Tibial nerve (tissue), 4 donors: ENCODE measurements around the gene SHC4. TPM values are rescaled to one million over a fixed set of nuclear protein-coding genes. Genes with fewer than 3 reads are reported as not detected.

Source experiments
- DNase-seq, 2 donors: peaks; one replicate each; pipeline ENCODE4 v3.0.0-alpha.2; 2019; ENCODE audit warnings: low spot score in 2 of 2
- H3K27ac ChIP-seq, 4 donors: fragments of 200-600 bp; sonication (generic) in 3 of 4; one replicate each; pipeline ENCODE4 v1.5.1; 2017 to 2019; ENCODE audit warnings: mild to moderate bottlenecking in 1 of 4
- H3K27me3 ChIP-seq, 2 donors: fragments of 200-600 bp; sonication (generic) in 1 of 2; one replicate each; pipeline versions ENCODE4 v1.5.1 to v1.6.0; 2017 to 2019
- H3K36me3 ChIP-seq, 3 donors: fragments of 200-600 bp; sonication (generic); one replicate each; pipeline ENCODE4 v1.5.1; 2018 to 2019
- H3K4me1 ChIP-seq, 4 donors: fragments of 200-600 bp; sonication (generic) in 3 of 4; one replicate each; pipeline ENCODE4 v1.5.1; 2017 to 2019
- H3K4me3 ChIP-seq, 4 donors: fragments of 200-600 bp; sonication (generic) in 3 of 4; one replicate each; pipeline ENCODE4 v1.5.1; 2017 to 2019; ENCODE audit warnings: mild to moderate bottlenecking in 1 of 4, moderate library complexity in 1 of 4
- H3K9me3 ChIP-seq, 4 donors: fragments of 200-600 bp; sonication (generic) in 3 of 4; one replicate each; pipeline ENCODE4 v1.5.1; 2017 to 2019
- EP300 ChIP-seq, 2 donors: sonication (generic); formaldehyde crosslinking; IDR thresholded peaks; one replicate each; pipeline ENCODE4 v1.6.1; 2017; ENCODE audit warnings: antibody characterized with exemption in 2 of 2, mild to moderate bottlenecking in 1 of 2
- POLR2A ChIP-seq, 2 donors: fragments of 450-650 bp; IDR thresholded peaks; one replicate each; pipeline ENCODE4 v1.6.1; 2017; ENCODE audit warnings: antibody characterized with exemption in 2 of 2, mild to moderate bottlenecking in 2 of 2, moderate library complexity in 2 of 2
- WGBS, 2 donors: methylation state at CpG; one replicate each; pipeline ENCODE4 v1.1.5; 2018; 5-methylcytosine and 5-hydroxymethylcytosine counted together
- total RNA-seq, 4 donors: library from RNA; depleted of rRNA; stranded (reverse); fragments of >200 nt; gene quantifications; one replicate each; pipeline ENCODE4 v1.1.0, GENCODE V29; 2016
- TF ChIP-seq, protein P1 (sequence below), 5 experiments: fragments of 200-600 bp in 3 of 5; fragments of 450-650 bp in 2 of 5; sonication (generic) in 3 of 5; IDR thresholded peaks; one replicate each; pipeline ENCODE4 v1.5.1; 2016 to 2019; ENCODE audit warnings: antibody characterized with exemption in 5 of 5, mild to moderate bottlenecking in 3 of 5, moderate library complexity in 2 of 5

SHC4 gene
- total RNA-seq, 4 donors from 2014 or later: 36.9 to 71.7 (median 47.5) TPM

DNA sequence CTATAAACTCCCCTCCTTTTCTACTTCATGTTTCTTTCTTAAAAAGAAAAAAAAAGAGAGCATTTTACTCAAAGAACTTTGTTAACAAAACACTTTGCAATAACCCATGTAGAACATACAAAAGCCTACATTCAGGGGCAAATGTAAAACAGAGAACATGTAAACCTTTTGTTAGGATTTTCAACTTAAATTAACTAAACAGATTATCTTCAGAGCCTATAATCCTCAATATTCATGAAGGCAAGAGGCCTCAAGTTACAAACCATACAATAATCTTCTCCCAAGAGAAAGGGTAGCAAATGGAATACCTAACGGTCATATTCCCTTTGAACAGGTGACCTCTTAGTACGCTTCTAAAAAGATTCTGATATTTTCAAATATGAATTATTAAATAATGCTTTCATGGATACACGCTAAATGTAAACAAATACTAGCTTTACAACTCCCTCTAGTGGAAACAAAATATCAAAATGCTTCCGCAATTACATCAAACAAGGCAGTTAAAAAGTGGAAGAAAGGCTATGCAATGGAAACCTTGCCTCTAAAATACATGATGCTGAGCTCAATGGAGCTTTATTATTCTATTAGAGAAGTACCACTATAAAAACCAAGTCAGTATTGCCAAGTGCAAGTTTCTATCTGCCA lies 162.8 kb downstream of the SHC4 start:
- no peaks in the 10 kb centered on the region for H3K9me3 ChIP-seq
- H3K4me1 ChIP-seq: peaks cover 0 to 16% (median 2%) of the 10 kb centered on the region in 4 donors
- no peaks in the 10 kb centered on the region for H3K36me3 ChIP-seq
- DNase-seq: no peak
- peak overlapping the region in 2 of 4 donors; percentile 26 to 53 for H3K27ac ChIP-seq
- H3K4me3 ChIP-seq: no peak overlapping the region
- H3K27me3 ChIP-seq: no peaks in the 10 kb centered on the region
- 6 to 17% methylated on average over 4 of the region's 4 CpGs for WGBS, 2 donors
- TF ChIP-seq EP300 (IDR thresholded peaks at IDR 0.05) (no peak), POLR2A (IDR thresholded peaks at IDR 0.05) (no peak)
- TF ChIP-seq, protein P1, sequence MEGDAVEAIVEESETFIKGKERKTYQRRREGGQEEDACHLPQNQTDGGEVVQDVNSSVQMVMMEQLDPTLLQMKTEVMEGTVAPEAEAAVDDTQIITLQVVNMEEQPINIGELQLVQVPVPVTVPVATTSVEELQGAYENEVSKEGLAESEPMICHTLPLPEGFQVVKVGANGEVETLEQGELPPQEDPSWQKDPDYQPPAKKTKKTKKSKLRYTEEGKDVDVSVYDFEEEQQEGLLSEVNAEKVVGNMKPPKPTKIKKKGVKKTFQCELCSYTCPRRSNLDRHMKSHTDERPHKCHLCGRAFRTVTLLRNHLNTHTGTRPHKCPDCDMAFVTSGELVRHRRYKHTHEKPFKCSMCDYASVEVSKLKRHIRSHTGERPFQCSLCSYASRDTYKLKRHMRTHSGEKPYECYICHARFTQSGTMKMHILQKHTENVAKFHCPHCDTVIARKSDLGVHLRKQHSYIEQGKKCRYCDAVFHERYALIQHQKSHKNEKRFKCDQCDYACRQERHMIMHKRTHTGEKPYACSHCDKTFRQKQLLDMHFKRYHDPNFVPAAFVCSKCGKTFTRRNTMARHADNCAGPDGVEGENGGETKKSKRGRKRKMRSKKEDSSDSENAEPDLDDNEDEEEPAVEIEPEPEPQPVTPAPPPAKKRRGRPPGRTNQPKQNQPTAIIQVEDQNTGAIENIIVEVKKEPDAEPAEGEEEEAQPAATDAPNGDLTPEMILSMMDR (IDR thresholded peaks at IDR 0.05): peak; percentile 30 to 62 (median 43)

- Histone ChIP-seq H3K4me1 (peaks cover 0 to 14% (median 2%) of the 10 kb centered on the region in 4 donors), H3K27ac (peak overlapping the region in 2 of 4 donors; percentile 26 to 53), H3K9me3 (no peaks in the 10 kb centered on the region), H3K4me3 (no peak overlapping the region), H3K36me3 (no peaks in the 10 kb centered on the region), H3K27me3 (no peaks in the 10 kb centered on the region)
- 70 to 97% methylated on average over 1 of the region's 1 CpG for WGBS, 2 donors
- DNase-seq: no peak
- TF ChIP-seq EP300 (IDR thresholded peaks at IDR 0.05) (no peak), POLR2A (IDR thresholded peaks at IDR 0.05) (no peak)
- TF ChIP-seq, protein P1 (IDR thresholded peaks at IDR 0.05): no peak
These were observed 163.5 kb downstream of the SHC4 start for GRCh38 chr15:48800245-48800644.

DNA sequence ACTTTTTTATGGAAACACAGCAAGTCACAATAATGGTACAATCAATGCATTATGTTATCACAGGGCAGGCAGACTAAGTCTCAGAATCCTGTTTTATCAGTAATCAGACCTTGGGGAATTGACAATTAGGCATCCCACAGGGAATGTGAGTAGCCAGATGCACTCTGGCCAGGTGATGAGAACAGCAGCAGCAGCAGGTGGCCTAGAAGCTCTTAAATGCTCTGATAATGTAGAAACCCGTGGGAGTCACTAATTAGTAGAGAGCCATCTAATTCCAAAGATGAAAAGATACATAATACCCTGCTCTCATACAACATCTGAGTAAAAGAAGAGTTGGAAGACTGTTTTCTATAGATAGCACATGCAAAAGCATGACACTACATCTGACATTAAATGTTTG lies 165.4 kb downstream of the SHC4 start:
- DNase-seq: no peak
- Histone ChIP-seq H3K27me3 (no peaks in the 10 kb centered on the region), H3K9me3 (no peaks in the 10 kb centered on the region), H3K36me3 (peaks cover 0 to 2% (median 0%) of the 10 kb centered on the region in 3 donors), H3K4me3 (no peak overlapping the region), H3K4me1 (peaks cover 0 to 24% (median 2%) of the 10 kb centered on the region in 4 donors), H3K27ac (no peak overlapping the region)
- TF ChIP-seq POLR2A (IDR thresholded peaks at IDR 0.05) (no peak), EP300 (IDR thresholded peaks at IDR 0.05) (no peak)
- TF ChIP-seq, protein P1 (IDR thresholded peaks at IDR 0.05): no peak
- 52 to 71% methylated on average over 1 of the region's 1 CpG for WGBS, 2 donors

DNA sequence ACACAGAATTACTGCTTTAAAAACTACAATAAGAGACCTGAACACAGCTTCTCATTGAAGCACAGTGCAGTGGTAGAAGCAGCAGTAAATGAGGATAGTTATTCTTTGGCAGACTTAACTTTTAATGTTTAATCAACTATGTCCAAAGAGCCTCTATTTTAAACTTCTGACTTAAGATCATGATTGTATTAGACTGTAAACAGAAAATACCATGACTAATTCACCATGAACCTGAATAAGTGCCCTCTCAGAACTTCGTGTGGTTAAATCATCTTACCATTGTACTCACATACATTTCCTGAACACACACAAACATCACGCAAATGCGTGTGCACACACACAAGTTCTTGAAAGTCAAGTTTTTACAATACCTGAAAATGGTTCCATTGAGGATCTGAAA lies 166.8 kb downstream of the SHC4 start:
- 80 to 81% methylated on average over 3 of the region's 3 CpGs for WGBS, 2 donors
- no peak overlapping the region for H3K27ac ChIP-seq
- H3K27me3 ChIP-seq: no peaks in the 10 kb centered on the region
- no peaks in the 10 kb centered on the region for H3K9me3 ChIP-seq
- no peak overlapping the region for H3K4me3 ChIP-seq
- peaks cover 0 to 24% (median 2%) of the 10 kb centered on the region in 4 donors for H3K4me1 ChIP-seq
- TF ChIP-seq POLR2A (IDR thresholded peaks at IDR 0.05) (no peak), EP300 (IDR thresholded peaks at IDR 0.05) (no peak)
- TF ChIP-seq, protein P1 (IDR thresholded peaks at IDR 0.05): no peak
- DNase-seq: no peak
- peaks cover 0 to 16% (median 0%) of the 10 kb centered on the region in 3 donors for H3K36me3 ChIP-seq

GRCh38 chr15:48796521-48796920 lies 167.2 kb downstream of the SHC4 start:
- Histone ChIP-seq H3K36me3 (peaks cover 0 to 18% (median 0%) of the 10 kb centered on the region in 3 donors), H3K27me3 (no peaks in the 10 kb centered on the region), H3K9me3 (no peaks in the 10 kb centered on the region), H3K27ac (no peak overlapping the region), H3K4me1 (peaks cover 0 to 24% (median 2%) of the 10 kb centered on the region in 4 donors), H3K4me3 (no peak overlapping the region)
- TF ChIP-seq POLR2A (IDR thresholded peaks at IDR 0.05): no peak
- TF ChIP-seq, protein P1 (IDR thresholded peaks at IDR 0.05): no peak
- TF ChIP-seq EP300 (IDR thresholded peaks at IDR 0.05): no peak
- no peak for DNase-seq
- 92 to 95% methylated on average over 3 of the region's 3 CpGs for WGBS, 2 donors
